GM12874 (cell line): ENCODE measurements around the gene LRP8.

Experiments
- TF ChIP-seq, protein P1 (sequence below): IDR thresholded peaks from 2 replicates; pipeline ENCODE4 v1.5.1; 2011; ENCODE audit warnings: low read depth, mild to moderate bottlenecking, control low read depth, low read length, moderate library complexity; ENCODE audit not compliant: insufficient read depth

LRP8 gene

DNA sequence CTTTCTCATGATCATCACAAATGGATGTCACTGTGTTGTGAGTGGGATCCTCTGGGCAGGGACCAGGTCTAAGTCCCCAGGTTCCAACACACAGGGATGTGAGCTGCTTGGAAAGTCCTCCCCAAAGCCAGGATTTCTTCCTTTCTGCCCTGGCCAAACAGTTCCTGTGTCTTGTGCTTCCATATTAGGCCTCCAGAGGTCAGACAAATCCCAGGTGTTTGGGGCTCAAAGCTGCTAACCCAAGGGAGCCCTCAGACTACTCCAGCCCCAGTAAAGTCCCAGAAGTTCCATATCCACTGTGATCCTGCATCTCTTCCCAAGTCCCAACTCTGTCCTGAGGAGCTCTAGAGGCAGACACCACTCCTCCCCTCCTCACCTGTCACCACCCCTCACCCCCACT, 61.8 kb downstream of the LRP8 start:
- TF ChIP-seq, protein P1, sequence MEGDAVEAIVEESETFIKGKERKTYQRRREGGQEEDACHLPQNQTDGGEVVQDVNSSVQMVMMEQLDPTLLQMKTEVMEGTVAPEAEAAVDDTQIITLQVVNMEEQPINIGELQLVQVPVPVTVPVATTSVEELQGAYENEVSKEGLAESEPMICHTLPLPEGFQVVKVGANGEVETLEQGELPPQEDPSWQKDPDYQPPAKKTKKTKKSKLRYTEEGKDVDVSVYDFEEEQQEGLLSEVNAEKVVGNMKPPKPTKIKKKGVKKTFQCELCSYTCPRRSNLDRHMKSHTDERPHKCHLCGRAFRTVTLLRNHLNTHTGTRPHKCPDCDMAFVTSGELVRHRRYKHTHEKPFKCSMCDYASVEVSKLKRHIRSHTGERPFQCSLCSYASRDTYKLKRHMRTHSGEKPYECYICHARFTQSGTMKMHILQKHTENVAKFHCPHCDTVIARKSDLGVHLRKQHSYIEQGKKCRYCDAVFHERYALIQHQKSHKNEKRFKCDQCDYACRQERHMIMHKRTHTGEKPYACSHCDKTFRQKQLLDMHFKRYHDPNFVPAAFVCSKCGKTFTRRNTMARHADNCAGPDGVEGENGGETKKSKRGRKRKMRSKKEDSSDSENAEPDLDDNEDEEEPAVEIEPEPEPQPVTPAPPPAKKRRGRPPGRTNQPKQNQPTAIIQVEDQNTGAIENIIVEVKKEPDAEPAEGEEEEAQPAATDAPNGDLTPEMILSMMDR = peak; percentile 23; the same call in 1 of the 2 replicates

DNA sequence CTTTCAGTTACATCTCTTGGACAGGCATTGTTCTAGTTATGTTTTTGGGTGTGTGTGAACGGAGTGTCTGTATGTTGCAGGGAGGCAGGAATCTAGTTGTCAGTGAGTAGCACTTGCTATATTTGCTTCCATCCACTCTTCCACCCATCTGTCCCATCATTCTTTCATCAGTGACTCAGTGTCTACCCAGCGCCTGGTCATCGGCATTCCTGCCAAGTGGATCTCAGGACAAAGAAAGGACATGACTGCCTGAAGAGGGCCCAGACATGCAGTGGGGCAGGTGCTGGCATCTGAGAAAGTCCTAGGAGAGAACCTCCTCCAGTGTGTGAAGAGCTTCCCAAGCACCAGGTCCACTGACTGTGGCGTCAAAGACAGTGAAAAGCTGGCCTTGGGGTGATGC, 62.3 kb downstream of the LRP8 start:
- TF ChIP-seq, protein P1 = no peak

DNA sequence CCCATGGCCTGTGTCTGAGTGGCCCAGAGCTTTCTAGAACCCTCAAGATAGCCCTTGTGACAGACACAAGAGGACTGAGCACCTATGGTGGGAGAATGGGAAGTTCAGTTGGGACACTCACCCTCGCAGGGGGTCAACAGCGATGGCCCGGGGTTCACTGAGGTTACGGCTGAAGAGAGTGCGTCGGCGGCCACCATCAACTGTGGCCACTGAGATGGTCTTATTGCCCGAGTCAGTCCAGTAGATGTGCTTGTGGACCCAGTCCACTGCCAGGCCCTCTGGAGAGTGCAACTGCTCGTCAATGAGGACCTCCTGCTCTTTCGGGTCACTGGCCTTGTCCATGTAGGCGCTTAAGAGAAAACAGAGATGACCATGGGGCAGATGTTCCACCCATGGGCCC, 63.8 kb downstream of the LRP8 start:
- TF ChIP-seq, protein P1 = no peak

DNA sequence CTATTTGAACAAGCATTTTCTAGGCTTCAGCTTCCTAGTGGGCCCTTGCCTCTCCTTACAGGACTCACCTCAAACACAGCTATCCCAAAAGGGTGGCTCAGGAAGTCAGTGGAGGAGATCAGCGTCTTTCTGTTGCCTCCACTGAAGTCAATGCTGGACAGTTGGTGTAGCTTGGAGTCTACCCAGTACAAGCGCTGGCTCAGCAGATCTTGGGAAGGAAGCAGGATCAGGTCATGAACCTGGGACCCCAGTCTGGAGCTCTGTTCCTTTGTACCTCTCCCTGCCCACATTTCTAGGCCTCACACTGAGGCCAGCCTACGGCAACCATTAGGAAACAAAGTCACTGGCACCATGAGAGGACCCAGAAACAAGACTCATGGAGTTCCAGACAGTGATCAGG, 65.9 kb downstream of the LRP8 start:
- TF ChIP-seq, protein P1 = no peak

DNA sequence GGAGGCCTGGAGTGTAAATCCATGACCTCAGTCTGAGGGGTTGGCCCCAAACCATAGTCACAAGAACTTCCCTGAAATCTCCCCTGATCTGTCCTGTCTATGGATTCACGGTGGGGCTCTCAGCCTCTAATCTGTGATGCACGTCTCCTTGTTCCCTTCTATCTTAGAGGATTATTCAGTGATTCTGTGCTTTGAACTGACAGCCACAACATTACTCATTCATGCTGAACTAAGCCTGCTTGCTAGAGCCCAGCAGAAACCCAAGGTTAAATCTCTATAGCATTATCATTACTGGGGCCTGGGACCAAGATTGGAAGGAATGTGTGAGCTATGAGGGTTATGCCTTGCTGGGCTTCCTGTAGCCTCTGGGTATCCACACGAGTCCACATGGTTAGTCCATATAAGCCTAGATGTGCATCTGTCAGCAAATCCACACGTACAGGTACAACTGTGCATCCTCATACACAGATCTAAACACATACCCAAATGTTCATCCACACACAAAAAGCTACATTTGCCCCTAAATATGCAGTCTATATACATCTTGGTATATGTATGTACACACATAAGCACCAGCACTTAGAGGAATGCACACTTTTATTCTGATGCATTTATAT, 67.1 kb downstream of the LRP8 start:
- TF ChIP-seq, protein P1 = no peak

DNA sequence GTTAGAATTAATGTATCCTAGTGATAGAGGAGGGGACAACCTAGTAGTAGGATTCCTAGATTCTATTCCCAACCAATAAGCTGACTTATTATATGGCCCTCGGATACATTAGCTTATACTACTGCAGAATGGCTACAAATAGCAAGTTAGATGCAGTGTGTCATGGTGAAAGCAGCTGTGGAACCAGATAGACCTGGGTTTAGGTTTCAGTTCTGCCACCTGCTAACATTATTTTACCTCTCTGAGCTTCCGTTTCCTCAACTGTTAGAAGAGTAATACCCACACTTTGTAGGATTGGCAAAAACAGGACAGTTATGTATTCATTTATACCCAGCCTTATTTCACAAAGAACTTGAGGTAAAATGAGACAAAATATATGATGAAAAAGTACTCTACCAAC, 67.9 kb downstream of the LRP8 start:
- TF ChIP-seq, protein P1 = no peak

DNA sequence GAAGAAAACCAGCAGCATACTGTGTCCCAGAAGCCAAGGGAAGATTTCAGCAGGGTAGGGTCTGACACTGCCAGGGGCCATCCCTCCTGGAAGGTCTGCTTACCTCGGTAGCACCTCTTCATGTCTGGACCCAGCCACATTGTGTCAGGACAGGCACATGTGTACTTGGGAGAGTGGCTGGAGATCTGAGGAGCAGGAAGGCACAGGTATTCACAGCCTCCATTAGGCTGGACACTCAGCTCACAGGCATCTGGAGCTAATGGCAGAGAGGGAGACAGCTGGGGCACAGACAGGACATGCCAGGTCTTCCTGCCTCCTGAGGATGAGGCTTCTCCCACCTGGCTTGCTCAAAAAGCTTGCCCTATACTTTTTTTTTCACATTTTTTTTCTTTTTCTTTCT, 69.7 kb downstream of the LRP8 start:
- TF ChIP-seq, protein P1 = no peak
